Hippocampal formation (tissue), 2 donors: Measurements from ENCODE around the gene MAP3K1.

Experiments
- DNase-seq, 2 donors: peaks; one replicate each; lab custom pipeline; 2025; lab: John Stamatoyannopoulos, UW

MAP3K1 gene

GRCh38 chr5:56849671-56850070 lies 34.3 kb downstream of the MAP3K1 start:
- no peak for DNase-seq

- no peak for DNase-seq
Measured at GRCh38 chr5:56850423-56850822, 35.1 kb downstream of the MAP3K1 start.

- no peak for DNase-seq
Measured at GRCh38 chr5:56851258-56851941, 36.1 kb downstream of the MAP3K1 start.

GRCh38 chr5:56852228-56853000 lies 37.1 kb downstream of the MAP3K1 start:
- no peak for DNase-seq

- DNase-seq, result no peak
Measured at GRCh38 chr5:56853698-56854097, 38.3 kb downstream of the MAP3K1 start.

GRCh38 chr5:56854920-56855319 lies 39.6 kb downstream of the MAP3K1 start:
- no peak for DNase-seq

GRCh38 chr5:56856541-56857178 lies 41.3 kb downstream of the MAP3K1 start:
- no peak for DNase-seq

GRCh38 chr5:56858777-56859442 lies 43.6 kb downstream of the MAP3K1 start:
- DNase-seq, result no peak

GRCh38 chr5:56861893-56862485 lies 46.6 kb downstream of the MAP3K1 start:
- DNase-seq, result no peak

- no peak for DNase-seq
Measured at GRCh38 chr5:56862909-56863308, 47.6 kb downstream of the MAP3K1 start.

GRCh38 chr5:56871777-56872176 lies 56.4 kb downstream of the MAP3K1 start:
- DNase-seq, result no peak

GRCh38 chr5:56873056-56873455 lies 57.7 kb downstream of the MAP3K1 start:
- DNase-seq, result no peak

- no peak for DNase-seq
Measured at GRCh38 chr5:56876327-56876726, 61.0 kb downstream of the MAP3K1 start.

GRCh38 chr5:56881571-56881970 lies 66.2 kb downstream of the MAP3K1 start:
- no peak for DNase-seq

GRCh38 chr5:56893251-56893951 lies 78.1 kb downstream of the MAP3K1 start:
- no peak for DNase-seq

GRCh38 chr5:56896763-56897162 lies 81.4 kb downstream of the MAP3K1 start:
- no peak for DNase-seq

GRCh38 chr5:56898213-56898612 lies 82.9 kb downstream of the MAP3K1 start:
- no peak for DNase-seq

- no peak for DNase-seq
Measured at GRCh38 chr5:56900395-56900794, 85.0 kb downstream of the MAP3K1 start.

- DNase-seq, result peak; percentile 3 to 58
Measured at GRCh38 chr5:56900858-56901578, 85.7 kb downstream of the MAP3K1 start.

- DNase-seq, result peak in 1 of 2 donors; percentile 84
Measured at GRCh38 chr5:56908942-56909293, 93.6 kb downstream of the MAP3K1 start.
